ENCODE measurements around the gene C9.
A peak's percentile ranks its signal among the peaks of the same experiment; 100 is the strongest.
"Not testable (repeated sequence)": the region's sequence is repeated elsewhere in the genome, so short reads cannot be mapped to it uniquely, and the experiment has no call there.

Gene C9

DNA sequence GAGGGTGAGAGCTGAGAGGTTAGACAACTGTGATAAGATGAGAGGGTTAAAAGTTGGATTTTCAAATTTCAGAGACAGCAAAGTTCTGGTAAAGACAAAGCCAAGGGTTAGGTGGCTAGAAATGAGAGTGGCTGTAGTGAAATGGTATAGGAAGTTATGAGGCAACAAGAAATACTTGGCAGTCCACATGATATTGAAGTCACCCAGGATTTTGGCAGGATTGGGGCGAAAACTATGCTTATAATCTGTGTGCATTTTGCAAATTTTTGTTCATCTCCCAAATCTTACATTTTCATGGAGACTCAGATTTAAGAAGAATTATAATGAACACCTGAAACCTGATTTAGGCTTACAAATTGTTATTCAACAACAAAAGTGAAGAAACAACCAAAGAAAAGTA lies 35.6 kb downstream of the C9 start:
- no peak for DNase-seq (ENCODE audit: low read depth)

DNA sequence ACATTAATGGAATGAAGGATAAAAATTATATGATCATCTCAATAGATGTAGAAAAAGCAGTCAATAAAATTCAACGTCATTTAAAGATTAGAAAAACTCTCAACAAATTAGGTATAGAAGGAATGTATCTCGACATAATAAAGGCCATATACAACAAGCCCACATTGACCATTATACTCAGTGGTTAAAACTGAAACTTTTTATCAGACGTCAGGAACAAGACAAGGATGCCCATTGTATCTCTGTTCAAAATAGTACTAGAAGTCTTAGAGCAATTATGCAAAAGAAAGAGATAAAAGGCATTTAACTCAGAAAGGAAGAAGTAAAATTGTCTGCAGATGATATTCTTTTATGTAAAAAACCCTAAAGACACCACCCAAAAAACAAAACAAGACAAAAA lies 40.8 kb downstream of the C9 start:
- no peak for DNase-seq (ENCODE audit: low read depth)

DNA sequence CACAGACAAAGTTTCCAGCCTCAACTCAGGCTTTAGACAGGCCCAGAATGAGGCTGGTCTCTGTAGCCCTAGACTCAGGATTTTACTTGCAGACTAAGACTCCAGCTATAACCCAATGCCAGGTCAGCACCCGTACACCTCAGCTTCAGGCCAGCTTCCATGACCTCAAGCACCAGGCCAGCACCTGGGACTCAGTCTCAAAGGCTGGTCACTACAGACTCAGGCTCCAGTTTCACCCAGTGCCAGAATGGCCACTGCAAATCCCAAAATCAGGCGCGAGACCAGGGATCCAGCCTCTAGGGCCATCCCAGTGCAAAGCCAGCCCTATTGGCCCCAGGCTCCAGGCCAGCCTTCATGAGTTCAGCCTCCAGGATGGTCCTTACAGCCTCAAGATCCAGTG lies 44.9 kb downstream of the C9 start:
- no peak for DNase-seq (ENCODE audit: low read depth)

DNA sequence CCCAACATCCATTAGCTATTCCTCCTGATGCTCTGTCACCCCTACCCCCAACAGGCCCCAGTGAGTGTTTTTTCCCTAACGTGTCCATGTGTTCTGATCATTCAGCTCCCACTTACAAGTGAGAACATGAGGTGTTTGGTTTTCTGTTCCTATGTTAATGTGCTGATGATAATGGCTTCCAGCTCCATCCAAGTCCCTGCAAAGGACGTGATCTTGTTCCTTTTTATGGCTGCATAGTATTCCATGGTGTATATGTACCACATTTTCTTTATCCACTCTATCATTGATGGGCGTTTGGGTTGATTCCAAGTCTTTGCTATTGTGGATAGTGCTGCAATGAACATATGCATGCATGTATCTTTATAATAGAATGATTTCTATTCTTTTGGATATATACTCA lies 47.8 kb downstream of the C9 start:
- DNase-seq (ENCODE audit: low read depth): not testable (repeated sequence)

DNA sequence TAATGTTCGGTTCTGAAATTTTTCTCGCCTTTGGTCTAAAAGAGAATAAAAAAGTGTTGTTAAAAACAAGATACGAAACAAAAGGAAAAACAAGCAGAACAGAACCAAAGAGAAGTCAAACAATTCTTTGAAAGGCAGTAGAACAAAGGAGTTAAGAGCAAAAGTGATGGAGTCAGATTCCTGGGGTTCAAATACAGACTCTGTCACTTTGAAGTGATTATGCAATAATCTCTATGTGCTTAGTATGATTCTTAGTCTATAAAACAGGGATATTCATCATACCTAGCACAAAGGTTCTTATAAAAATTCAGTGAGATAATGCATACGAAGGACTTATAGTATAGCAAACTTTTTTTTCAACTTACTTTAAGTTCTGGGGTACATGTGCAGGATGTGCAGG lies 48.3 kb downstream of the C9 start:
- DNase-seq (ENCODE audit: low read depth): no peak

DNA sequence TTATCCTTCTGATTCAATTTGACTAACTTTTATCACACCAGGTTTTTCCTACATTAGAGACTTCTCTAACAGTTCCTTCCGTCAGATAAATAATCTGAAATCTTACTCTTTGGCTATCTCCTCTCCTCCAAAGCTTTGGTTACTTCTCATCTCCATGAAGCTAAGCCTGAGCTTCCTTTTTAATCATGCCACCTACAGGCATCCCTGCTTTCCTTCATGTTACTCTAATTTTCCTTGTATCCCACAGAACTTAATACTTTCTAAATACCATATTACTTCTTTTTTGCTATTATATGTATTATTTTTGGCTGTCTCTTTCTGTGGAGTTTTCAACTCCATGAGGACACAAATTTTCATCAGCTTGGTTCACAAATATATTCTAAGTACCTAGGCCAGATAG lies 49.7 kb downstream of the C9 start:
- DNase-seq (ENCODE audit: low read depth): no peak

DNA sequence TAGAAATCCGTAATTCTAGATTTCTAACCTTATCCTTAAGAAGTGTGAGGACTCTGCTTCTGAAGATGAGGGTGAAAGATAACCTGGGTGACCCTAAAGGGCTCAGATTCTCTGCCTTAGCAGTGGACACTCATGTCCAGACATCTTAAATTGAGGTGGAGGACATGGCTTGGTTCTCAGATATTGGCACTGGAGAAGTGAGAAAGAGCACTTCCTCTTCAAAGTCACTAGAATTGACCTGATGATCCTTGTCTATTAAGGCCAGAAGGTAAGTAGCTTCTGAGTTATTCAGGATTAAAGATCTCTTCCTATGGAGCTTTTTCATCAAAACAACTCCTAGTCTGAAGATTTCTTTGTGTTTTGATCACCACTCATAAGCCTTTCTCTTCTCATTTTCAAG lies 54.8 kb downstream of the C9 start:
- DNase-seq (ENCODE audit: low read depth): no peak

DNA sequence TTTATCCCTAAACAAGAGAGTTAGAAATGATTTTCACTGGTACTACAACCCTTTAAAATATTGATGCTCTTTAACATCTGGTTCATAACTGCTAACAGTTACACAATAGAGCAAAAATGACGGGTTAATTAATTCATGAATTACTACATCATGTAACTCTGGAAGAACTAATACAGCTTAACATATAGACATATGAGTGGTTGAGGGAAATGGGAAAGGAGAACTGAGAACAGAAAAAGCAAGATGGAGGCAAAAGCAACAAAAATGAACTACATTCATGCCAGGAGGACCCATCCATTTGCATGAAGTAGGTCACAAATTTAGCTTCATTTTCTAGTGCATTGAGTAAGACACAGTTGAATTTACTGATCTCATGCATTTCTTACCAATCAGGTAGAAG lies 61.8 kb downstream of the C9 start:
- no peak for DNase-seq (ENCODE audit: low read depth)

DNA sequence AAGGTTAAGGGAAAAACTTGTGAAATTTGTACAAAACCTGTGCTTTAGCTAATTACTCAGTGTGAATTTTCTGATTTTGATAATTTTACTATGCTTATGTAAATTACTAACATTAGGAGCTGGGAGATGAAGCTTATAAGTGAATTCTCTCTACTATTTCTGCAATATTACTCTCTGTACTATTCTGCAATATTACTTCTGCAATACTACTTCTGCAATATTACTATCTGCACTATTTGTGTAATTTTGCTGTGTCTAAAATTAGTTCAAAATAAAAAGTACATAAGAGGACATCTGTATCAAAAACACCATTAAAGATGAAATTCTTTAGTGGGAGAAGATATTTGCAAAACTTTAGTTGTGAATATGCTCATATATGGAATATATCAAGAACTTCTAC lies 62.9 kb downstream of the C9 start:
- DNase-seq (ENCODE audit: low read depth): no peak

DNA sequence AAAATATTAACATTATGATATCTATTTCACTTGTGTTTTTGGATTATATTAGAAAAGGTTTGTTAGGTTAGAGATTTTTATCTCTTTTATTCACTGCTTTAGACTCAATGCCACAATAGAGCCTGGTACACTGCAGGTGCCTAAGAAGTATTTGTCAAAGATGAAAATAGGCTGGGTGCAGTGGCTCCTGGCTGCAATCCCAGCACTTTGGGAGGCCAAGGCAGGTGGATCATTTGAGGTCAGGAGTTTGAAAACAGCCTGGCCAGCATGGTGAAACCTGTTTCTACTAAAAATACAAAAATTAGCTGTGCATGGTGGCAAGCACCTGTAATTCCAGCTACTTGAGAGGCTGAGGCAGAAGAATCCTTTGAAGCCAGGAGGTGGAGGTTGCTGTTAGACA lies 64.3 kb downstream of the C9 start:
- DNase-seq (ENCODE audit: low read depth): no peak

DNA sequence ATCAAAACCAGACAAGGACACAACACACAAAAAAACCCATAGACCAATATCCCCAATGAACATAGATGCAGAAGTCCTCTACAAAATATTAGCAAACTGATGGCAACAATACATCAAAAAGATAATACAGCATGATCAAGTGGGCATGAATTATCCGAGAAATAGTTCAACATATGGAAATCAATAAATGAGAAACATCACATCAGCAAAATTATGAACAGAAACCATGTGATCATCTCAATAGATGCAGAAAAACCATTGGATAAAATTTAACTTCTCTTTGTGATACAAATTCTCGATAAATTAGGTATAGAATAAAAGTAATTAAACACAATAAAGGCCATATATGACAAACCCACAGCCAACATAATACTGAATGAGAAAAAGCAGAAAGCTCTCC lies 69.6 kb downstream of the C9 start:
- DNase-seq (ENCODE audit: low read depth): no peak

DNA sequence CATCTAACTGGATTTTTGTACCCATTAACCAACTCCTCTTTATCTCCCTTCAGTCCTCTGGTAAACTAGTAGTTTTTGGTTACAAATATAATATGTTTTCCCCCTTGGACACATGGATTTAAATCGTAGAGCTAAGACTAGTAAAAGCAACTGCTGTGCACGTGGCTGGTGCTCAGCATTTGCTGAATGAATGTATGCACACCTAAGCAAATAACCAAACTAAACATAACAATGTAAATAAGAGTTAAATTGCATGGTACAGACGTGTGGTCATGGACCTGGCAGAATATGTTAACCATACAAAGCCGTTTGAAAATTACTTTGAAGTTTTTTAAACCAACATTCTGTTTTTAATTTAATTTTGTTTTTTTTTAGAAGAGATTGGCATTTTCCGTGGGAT lies 79.7 kb downstream of the C9 start:
- DNase-seq (ENCODE audit: low read depth): no peak

DNA sequence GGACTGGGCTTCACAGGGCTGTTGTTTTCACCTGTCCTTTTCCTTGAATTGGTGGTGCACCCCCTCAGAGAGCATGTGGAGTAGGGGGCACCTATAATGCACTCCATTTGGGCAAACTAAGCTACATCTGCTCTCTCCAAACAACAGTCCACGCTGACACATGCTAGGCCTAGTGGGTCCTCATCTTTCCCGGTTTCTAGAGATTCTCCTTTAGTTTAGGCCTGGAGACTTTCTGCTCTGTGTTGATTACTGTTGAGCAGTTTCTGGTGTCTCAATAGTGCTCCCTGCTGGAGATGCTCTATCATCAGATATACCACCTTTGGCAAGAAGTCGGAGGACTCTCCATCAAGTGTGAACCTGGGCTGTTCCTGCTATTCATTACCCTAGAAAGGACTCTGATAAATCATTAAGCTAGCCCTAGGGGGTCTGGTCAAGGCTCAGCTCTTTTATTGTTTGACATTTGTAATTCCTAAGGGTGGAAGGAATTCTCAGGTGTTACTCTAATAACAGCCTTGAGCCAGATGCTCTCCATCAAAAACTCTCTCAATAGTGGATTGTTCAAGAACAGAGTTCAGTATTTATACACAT lies 81.0 kb downstream of the C9 start:
- peak; percentile 24 for DNase-seq (ENCODE audit: low read depth)

DNA sequence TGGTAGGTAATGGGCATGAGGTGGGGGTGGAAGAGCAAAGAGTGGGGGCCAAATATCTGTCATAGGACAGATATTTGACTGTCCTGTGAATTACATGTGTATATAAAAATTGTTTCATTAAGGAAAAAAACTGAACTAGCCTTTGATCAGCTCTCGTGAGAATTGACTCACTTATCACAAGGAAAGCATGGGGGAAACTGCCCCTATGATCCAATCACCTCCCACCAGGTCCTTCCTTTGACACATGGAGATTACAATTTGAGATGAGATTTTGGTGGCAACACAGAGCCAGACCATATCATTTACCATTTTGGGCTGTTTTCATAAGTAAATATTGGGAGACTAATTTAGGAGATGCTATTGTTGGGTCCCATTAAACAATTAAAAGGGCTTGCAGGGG lies 81.7 kb downstream of the C9 start:
- DNase-seq (ENCODE audit: low read depth): no peak

DNA sequence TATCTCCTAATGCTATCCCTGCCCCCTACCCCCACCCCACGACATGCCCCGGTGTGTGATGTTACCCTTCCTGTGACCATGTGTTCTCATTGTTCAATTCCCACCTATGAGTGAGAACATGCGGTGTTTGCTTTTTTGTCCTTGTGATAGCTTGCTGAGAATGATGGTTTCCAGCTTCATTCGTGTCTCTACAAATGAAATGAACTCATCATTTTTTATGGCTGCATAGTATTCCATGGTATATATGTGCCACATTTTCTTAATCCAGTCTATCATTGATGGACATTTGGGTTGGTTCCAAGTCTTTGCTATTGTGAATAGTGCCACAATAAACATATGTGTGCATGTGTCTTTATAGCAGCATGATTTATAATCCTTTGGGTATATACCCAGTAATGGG lies 88.4 kb downstream of the C9 start:
- not testable (repeated sequence) for DNase-seq (ENCODE audit: low read depth)

DNA sequence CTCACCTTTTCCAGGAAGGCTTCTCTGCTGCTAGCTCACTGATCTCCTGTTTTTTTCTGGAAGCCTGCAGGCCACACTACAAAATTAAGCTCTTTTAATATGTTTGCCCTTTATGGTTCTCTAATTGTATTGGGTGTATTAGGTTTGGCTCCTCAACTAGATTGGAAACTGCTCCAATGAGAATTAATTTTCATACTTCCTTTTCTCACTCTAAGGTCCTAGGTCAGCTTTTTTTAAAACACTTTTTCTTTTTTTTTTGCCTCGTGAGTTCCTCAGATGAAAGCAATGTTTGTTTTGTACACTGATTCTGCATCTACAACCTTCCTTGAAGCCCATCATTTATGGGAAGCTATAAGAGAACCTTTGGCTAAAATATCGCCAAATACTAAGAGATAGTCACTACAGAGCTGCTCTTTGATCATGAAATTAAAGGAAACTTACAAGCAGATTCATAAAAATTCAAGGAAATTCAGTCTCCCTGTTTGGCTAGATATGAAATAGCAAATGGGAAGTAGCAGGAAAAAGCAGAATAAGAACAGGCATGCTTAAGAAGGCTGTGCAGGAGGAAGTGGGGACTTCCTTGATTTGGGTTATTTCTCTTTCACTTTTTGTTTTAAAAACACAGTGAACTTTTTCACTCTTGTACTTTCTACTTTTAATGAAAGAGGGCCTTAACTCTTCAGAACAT lies 89.8 kb downstream of the C9 start:
- no peak for DNase-seq (ENCODE audit: low read depth)

DNA sequence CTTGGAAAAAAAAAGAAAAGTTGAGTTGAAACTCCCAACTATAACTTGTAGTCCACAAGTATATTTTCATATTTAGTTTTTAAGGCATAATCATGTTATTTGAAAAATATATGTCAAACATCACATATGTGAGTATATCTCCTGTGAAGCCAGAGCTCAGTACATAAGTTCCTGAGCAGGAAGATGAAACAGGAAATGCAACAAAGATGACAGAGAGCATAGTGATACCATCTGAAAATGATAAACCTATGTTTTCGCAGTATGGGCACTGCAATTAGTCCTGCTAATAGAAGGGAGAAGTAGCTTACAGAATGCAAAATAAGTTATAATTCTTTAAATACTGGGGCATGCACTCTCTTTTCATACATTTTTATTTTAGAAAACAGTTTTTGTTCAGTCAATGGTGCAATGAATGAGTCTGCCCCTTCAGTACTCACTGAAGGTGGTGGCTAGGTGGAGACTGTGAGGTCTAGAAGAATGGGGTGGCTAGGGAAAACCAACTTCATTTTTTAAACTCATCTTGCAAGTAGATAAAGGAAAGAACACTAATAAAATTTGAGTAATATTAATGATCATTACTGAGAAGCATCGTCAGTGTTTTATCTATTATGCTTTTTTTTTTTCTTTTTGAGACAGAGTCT lies 90.9 kb downstream of the C9 start:
- no peak for DNase-seq (ENCODE audit: low read depth)

DNA sequence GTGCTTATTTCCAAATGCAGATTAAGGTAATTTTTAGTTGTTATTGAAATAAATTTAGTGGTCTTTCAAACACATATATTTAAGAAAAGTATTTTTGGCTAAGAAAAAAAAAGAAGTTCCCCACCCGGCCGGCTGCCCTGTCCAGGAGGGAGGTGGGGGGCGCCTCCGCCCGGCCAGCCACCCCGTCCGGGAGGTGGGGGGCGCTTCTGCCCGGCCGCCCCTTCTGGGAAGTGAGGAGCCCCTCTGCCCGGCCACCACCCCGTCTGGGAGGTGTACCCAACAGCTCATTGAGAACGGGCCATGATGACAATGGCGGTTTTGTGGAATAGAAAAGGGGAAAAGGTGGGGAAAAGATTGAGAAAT lies 91.4 kb downstream of the C9 start:
- not testable (repeated sequence) for DNase-seq (ENCODE audit: low read depth)

DNA sequence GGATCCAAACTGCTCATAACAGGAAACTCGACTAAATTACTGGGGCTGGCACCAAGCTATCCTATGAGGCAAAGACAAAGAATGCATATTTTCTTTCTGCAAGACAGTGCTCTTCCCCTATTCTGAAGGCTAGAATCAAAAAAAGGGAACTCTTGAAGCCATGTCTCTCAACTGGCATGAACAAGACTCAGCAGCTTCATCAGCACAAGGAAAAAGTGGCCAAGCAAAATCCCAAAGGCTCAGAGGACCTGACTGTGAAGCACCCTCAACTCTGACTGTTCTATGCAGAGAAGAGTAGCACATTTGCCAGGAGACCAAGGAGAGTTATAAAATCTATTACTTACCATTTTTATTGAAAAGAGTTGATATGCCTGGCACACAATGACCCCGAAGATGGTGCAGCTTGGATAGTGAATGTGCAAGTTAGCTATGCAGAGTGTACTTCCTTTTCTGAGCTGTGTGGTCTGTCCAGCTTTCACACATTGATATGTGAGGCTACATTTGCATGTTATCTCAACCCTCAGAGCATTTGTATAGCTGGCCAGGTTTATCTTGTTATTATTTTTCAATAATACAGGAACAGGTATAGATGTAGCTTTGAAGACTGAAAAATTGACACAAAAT lies 94.0 kb downstream of the C9 start:
- DNase-seq (ENCODE audit: low read depth): no peak

DNA sequence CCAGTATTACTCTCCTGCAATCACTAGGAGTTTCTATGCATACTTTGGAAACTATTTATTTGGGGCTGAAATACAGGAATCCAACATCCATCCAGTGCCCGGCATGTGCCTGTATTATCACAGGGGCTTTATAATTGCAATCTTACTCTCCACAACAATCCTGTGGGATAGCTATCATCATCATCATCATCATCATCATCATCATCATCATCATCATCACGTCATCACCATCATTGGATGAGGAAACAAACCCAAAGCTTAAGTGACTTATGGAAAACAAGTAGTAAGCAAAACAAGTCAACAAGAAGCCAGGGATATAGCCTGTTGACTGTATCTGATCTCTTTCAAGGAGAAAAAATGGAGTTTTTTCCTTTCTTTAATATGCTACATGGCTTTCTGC lies 97.1 kb downstream of the C9 start:
- DNase-seq (ENCODE audit: low read depth): no peak

DNA sequence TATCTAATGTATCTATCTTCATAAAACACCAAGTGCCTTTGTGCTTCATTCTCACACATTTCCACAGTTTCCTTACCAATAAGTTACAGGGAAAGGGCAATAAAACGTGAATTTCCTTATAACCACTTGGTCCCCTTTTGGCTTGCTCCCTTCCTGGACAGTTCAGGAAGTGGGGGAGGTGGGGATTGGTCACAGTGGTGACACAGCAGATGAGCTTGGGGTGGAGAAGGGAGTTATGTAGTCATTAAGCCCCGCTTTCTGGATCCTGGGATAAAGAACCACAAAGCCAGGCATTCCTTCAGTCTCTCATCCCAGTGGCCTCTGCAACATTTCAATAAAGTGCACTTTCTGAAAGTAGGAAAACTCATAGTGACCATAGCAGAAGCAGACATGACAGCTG lies 97.9 kb downstream of the C9 start:
- DNase-seq (ENCODE audit: low read depth): no peak

DNA sequence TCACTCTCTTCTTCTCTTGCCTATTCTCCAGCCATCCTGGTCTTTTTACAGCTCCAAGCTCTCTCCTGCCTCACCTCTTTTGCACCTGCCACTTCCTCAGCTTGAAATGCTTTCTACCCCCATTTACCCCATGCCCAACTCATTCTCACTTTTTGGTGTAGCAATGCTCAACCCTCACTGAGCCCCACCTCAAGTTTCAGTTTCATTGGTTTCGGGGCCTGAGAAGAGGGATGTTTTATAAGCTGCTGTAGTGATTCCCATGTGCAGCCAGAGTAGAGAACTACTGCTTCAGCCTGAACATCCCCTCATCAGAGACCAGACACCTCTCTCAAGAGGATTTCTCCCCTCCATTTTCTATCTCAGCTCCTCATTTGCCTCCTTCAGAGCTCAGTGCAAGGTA lies 99.8 kb downstream of the C9 start:
- no peak for DNase-seq (ENCODE audit: low read depth)

DNA sequence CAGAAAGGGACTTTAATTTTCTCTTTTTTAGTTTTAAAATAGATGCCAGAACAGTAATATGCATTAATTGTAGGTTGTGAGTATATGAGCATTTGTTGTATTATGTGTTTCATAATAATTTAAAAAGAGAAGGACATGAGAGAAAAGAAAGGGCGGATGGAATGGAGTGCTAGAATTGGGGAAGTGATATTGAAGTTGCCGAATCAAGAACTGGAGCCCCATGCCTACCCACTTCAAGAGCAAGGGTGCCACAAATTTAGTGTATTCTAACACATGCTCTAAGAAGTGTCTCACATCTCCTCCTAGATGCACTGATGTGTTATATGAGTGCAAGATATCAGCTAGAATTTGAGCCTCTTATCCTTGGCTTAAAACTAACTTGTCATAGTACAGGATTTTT lies 101.3 kb downstream of the C9 start:
- DNase-seq (ENCODE audit: low read depth): no peak

DNA sequence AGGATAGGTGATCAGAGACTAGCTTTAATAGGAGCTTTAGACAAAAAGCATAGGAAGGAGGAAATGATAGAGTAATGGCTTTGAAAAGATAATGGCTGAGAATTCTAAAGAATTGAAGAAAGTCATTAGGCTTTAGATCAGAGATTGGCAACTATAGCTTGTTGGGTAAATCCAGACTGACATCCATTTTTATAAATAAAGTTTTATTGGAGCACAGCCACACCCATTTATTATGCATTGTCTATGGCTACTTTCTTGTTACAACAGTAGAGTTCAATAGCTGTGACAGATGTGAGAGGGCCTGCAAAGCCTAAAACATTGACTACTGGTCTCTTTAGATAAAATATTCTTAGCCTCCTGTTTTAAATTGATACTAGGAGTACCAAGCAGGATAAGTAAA lies 104.2 kb downstream of the C9 start:
- no peak for DNase-seq (ENCODE audit: low read depth)
